ENCODE data around the gene ADARB2.

The ADARB2 gene

GRCh38 chr10:1678084-1678483 is 59.2 kb downstream of the ADARB2 start:
- TF ChIP-seq SPI1 (IDR thresholded peaks at IDR 0.05; ENCODE audit: low read depth, low read length), result no peak
- no peak for TF ChIP-seq POLR2A (IDR thresholded peaks at IDR 0.05; ENCODE audit: low read depth, low read length)
- no peak for FAIRE-seq
- DNase-seq (ENCODE audit: insufficient read length, low spot score), result no peak

- DNase-seq (ENCODE audit: insufficient read length, low spot score), result no peak
- peak; percentile 54 for FAIRE-seq
- TF ChIP-seq POU2F2 (IDR thresholded peaks at IDR 0.05; ENCODE audit: low read depth, low read length) (no peak), POLR2AphosphoS5 (IDR thresholded peaks at IDR 0.05; ENCODE audit: low read depth, low read length) (no peak), PAX5 (IDR thresholded peaks at IDR 0.05; ENCODE audit: insufficient read depth, low read length, severe bottlenecking) (no peak), TAF1 (IDR thresholded peaks at IDR 0.05; ENCODE audit: low read depth, low read length) (no peak)
Observed at GRCh38 chr10:1677307-1677939, 59.9 kb downstream of the ADARB2 start.

- peak; percentile 50 for FAIRE-seq
- DNase-seq (ENCODE audit: insufficient read length, low spot score), result no peak
- no peak for TF ChIP-seq SPI1 (IDR thresholded peaks at IDR 0.05; ENCODE audit: low read depth, low read length)
- no peak for TF ChIP-seq PAX5 (IDR thresholded peaks at IDR 0.05; ENCODE audit: insufficient read depth, low read length, severe bottlenecking)
- no peak for TF ChIP-seq POU2F2 (IDR thresholded peaks at IDR 0.05; ENCODE audit: low read depth, low read length)
- TF ChIP-seq POLR2A (IDR thresholded peaks at IDR 0.05; ENCODE audit: low read depth, low read length), result no peak
- no peak for TF ChIP-seq TAF1 (IDR thresholded peaks at IDR 0.05; ENCODE audit: low read depth, low read length)
- TF ChIP-seq POLR2AphosphoS5 (IDR thresholded peaks at IDR 0.05; ENCODE audit: low read depth, low read length), result no peak
Observed at GRCh38 chr10:1674501-1674900, 62.8 kb downstream of the ADARB2 start.

- FAIRE-seq (no peak), DNase-seq (ENCODE audit: insufficient read length, low spot score) (no peak)
- TF ChIP-seq SPI1 (IDR thresholded peaks at IDR 0.05; ENCODE audit: low read depth, low read length) (no peak), POU2F2 (IDR thresholded peaks at IDR 0.05; ENCODE audit: low read depth, low read length) (no peak), POLR2A (IDR thresholded peaks at IDR 0.05; ENCODE audit: low read depth, low read length) (no peak), TAF1 (IDR thresholded peaks at IDR 0.05; ENCODE audit: low read depth, low read length) (no peak), PAX5 (IDR thresholded peaks at IDR 0.05; ENCODE audit: insufficient read depth, low read length, severe bottlenecking) (no peak), POLR2AphosphoS5 (IDR thresholded peaks at IDR 0.05; ENCODE audit: low read depth, low read length) (no peak)
Observed at GRCh38 chr10:1673568-1674345, 63.6 kb downstream of the ADARB2 start.

DNA sequence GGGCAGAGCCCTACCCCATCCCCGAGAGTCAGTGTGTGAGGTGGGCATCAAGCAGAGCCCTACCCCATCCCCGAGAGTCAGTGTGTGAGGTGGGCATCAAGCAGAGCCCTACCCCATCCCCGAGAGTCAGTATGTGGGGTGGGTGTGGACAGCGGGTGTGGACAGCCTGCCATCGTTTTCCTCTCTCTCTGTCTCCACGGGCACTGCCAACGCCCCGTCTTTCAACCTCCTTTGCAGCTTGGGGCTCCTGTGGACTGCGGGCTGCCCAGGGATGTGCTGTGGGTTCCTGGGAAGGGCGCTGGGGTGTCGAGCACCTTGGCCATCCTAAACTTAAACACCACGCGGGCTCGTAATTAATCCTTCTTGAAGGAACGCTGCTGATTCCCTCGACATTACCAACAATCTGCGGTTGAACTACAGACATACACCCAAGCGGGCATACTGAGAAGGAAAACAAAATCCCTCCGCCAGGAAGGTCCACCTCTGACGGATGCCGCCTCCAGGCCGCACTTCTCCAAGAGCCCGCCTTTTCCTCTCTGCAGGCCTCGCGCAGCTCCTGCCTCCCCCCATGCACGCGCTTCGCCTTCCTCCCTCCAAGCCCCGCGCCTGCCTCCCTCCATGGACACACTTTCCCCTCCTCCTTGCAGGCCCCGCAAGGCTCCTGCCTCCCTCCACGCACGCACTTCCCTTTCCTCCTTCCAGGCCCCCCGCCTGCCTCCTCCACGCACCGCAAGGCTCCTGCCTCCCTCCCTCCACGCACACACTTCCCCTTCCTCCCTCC is 65.1 kb downstream of the ADARB2 start:
- TF ChIP-seq POLR2AphosphoS5 (IDR thresholded peaks at IDR 0.05; ENCODE audit: low read depth, low read length), result no peak
- no peak for TF ChIP-seq SPI1 (IDR thresholded peaks at IDR 0.05; ENCODE audit: low read depth, low read length)
- no peak for TF ChIP-seq PAX5 (IDR thresholded peaks at IDR 0.05; ENCODE audit: insufficient read depth, low read length, severe bottlenecking)
- TF ChIP-seq POU2F2 (IDR thresholded peaks at IDR 0.05; ENCODE audit: low read depth, low read length), result no peak
- TF ChIP-seq TAF1 (IDR thresholded peaks at IDR 0.05; ENCODE audit: low read depth, low read length), result no peak
- TF ChIP-seq POLR2A (IDR thresholded peaks at IDR 0.05; ENCODE audit: low read depth, low read length), result no peak
- no peak for FAIRE-seq
- DNase-seq (ENCODE audit: insufficient read length, low spot score), result no peak

DNA sequence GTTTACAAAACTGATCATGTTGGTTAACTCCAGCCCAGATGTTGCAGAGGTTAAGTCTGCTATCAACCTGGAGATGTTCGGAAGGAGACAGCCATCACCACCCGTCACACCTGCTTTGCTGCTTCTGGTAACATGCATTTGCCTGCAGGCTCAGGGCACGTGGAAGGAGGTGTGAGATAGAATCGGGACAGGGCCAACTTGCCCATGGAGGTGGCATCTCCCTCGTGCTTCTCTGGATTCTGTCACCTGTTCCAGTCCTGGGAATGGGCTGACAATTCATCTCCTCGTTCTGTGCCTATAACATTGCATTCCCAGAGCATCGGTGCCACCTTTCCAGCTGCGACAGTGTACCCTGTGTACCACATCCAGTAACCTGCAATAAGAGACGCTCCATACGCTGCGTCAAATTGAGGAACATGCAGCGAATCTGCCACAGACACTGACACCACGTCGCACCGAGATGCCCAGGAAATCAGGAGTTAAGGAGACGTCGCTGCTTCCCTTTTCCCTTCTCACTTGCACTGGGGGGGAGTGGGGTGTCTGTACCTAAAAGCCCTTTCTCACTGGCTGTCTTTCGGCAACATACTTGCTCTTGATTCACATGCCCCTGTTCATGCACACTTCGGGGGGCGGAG is 65.8 kb downstream of the ADARB2 start:
- no peak for DNase-seq (ENCODE audit: insufficient read length, low spot score)
- TF ChIP-seq POLR2AphosphoS5 (IDR thresholded peaks at IDR 0.05; ENCODE audit: low read depth, low read length) (no peak), POU2F2 (IDR thresholded peaks at IDR 0.05; ENCODE audit: low read depth, low read length) (no peak), PAX5 (IDR thresholded peaks at IDR 0.05; ENCODE audit: insufficient read depth, low read length, severe bottlenecking) (no peak), SPI1 (IDR thresholded peaks at IDR 0.05; ENCODE audit: low read depth, low read length) (no peak), POLR2A (IDR thresholded peaks at IDR 0.05; ENCODE audit: low read depth, low read length) (no peak), TAF1 (IDR thresholded peaks at IDR 0.05; ENCODE audit: low read depth, low read length) (no peak)
- no peak for FAIRE-seq

DNA sequence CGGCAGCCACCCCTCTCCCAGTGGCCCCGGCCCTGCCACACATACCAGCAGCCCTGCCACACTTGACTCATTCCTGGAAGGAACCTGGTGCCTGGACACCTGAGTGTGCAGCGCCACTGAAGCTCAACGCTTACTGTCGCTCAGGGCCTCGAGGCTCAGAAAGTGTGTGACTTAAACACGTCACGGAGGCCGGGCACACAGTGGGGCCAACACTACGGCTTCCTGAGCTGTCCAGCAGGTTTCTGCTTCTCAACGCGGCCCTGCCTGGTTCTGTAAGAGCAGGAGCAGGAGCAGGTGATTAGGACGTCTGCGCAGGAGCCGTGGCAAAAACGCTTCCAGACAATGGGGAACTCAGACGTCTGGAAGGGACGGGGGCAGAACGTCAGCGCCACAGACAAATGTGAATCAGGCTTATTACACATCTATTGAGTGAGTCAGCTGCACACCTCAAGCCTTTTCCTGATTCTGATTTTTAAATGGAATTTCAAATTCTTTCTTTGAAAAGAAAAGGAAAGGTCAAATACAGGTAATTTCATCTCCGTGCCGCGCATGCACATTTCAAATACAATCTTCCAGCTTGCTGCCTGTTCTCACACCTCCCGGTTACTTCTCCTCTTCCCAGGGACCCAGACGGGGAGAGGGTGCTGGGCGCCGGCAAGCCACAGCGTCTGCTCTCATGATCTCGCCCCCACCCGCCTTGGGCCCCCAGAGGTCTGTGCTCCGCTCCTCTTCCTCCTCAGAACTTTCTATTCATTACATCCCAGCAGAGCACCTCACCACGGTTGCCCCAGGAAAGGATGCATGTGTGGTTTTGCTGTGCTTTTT is 66.6 kb downstream of the ADARB2 start:
- DNase-seq (ENCODE audit: insufficient read length, low spot score), result no peak
- TF ChIP-seq TAF1 (IDR thresholded peaks at IDR 0.05; ENCODE audit: low read depth, low read length), result no peak
- TF ChIP-seq PAX5 (IDR thresholded peaks at IDR 0.05; ENCODE audit: insufficient read depth, low read length, severe bottlenecking), result no peak
- no peak for TF ChIP-seq POLR2A (IDR thresholded peaks at IDR 0.05; ENCODE audit: low read depth, low read length)
- no peak for TF ChIP-seq SPI1 (IDR thresholded peaks at IDR 0.05; ENCODE audit: low read depth, low read length)
- FAIRE-seq, result no peak

- FAIRE-seq (peak; percentile 66), DNase-seq (ENCODE audit: insufficient read length, low spot score) (no peak)
- TF ChIP-seq POLR2AphosphoS5 (IDR thresholded peaks at IDR 0.05; ENCODE audit: low read depth, low read length) (no peak), TAF1 (IDR thresholded peaks at IDR 0.05; ENCODE audit: low read depth, low read length) (no peak), SPI1 (IDR thresholded peaks at IDR 0.05; ENCODE audit: low read depth, low read length) (no peak), POU2F2 (IDR thresholded peaks at IDR 0.05; ENCODE audit: low read depth, low read length) (no peak), PAX5 (IDR thresholded peaks at IDR 0.05; ENCODE audit: insufficient read depth, low read length, severe bottlenecking) (no peak), POLR2A (IDR thresholded peaks at IDR 0.05; ENCODE audit: low read depth, low read length) (no peak)
Observed at GRCh38 chr10:1669433-1669832, 67.9 kb downstream of the ADARB2 start.
